ENCODE measurements around the gene TIGIT.

The TIGIT gene

GRCh38 chr3:114290911-114291901, 2.6 kb upstream of the TIGIT start:
- H3K9me3 ChIP-seq (ENCODE audit: severe bottlenecking), result no peaks in the 10 kb centered on the region
- H3K27me3 ChIP-seq (ENCODE audit: insufficient read depth, low read depth, severe bottlenecking), result peaks cover 7% of the 10 kb centered on the region
- TF ChIP-seq CTCF (IDR thresholded peaks at IDR 0.05; ENCODE audit: low read depth, low read length), result peak; percentile 83
- DNase-seq, result peak; percentile 82
- H3K27ac ChIP-seq, result no peak overlapping the region
- no peaks in the 10 kb centered on the region for H3K36me3 ChIP-seq
- no peak overlapping the region for H3K4me3 ChIP-seq (ENCODE audit: low read depth, low read length)

GRCh38 chr3:114294940-114295480, 1.2 kb downstream of the TIGIT start:
- no peak overlapping the region for H3K4me3 ChIP-seq (ENCODE audit: low read depth, low read length)
- no peak for TF ChIP-seq CTCF (IDR thresholded peaks at IDR 0.05; ENCODE audit: low read depth, low read length)
- H3K27me3 ChIP-seq (ENCODE audit: insufficient read depth, low read depth, severe bottlenecking), result peaks cover 13% of the 10 kb centered on the region
- H3K9me3 ChIP-seq (ENCODE audit: severe bottlenecking), result no peaks in the 10 kb centered on the region
- no peak for DNase-seq
- H3K36me3 ChIP-seq, result no peaks in the 10 kb centered on the region
- H3K27ac ChIP-seq, result no peak overlapping the region

GRCh38 chr3:114295946-114296345, 2.1 kb downstream of the TIGIT start:
- Histone ChIP-seq H3K27me3 (ENCODE audit: insufficient read depth, low read depth, severe bottlenecking) (peaks cover 10% of the 10 kb centered on the region), H3K9me3 (ENCODE audit: severe bottlenecking) (no peaks in the 10 kb centered on the region), H3K27ac (no peak overlapping the region), H3K4me3 (ENCODE audit: low read depth, low read length) (no peak overlapping the region), H3K36me3 (no peaks in the 10 kb centered on the region)
- no peak for DNase-seq
- no peak for TF ChIP-seq CTCF (IDR thresholded peaks at IDR 0.05; ENCODE audit: low read depth, low read length)

GRCh38 chr3:114299421-114299820, 5.6 kb downstream of the TIGIT start:
- DNase-seq, result peak; percentile 54
- TF ChIP-seq CTCF (IDR thresholded peaks at IDR 0.05; ENCODE audit: low read depth, low read length), result peak; percentile 62
- Histone ChIP-seq H3K27me3 (ENCODE audit: insufficient read depth, low read depth, severe bottlenecking) (peaks cover 18% of the 10 kb centered on the region), H3K9me3 (ENCODE audit: severe bottlenecking) (no peaks in the 10 kb centered on the region), H3K36me3 (no peaks in the 10 kb centered on the region), H3K4me3 (ENCODE audit: low read depth, low read length) (no peak overlapping the region), H3K27ac (no peak overlapping the region)

- Histone ChIP-seq H3K36me3 (no peaks in the 10 kb centered on the region), H3K9me3 (ENCODE audit: severe bottlenecking) (no peaks in the 10 kb centered on the region), H3K27me3 (ENCODE audit: insufficient read depth, low read depth, severe bottlenecking) (peaks cover 21% of the 10 kb centered on the region), H3K27ac (no peak overlapping the region), H3K4me3 (ENCODE audit: low read depth, low read length) (no peak overlapping the region)
- DNase-seq, result no peak
- no peak for TF ChIP-seq CTCF (IDR thresholded peaks at IDR 0.05; ENCODE audit: low read depth, low read length)
Measured at GRCh38 chr3:114299941-114300624, 6.3 kb downstream of the TIGIT start.
